22Rv1 (cell line): Measurements from ENCODE around the gene ARFGAP3.
"Not testable (repeated sequence)": the region's sequence is repeated elsewhere in the genome, so short reads cannot be mapped to it uniquely, and the experiment has no call there.

Experiments used
- H3K27ac ChIP-seq: fragments of 450-650 bp; 2 replicates; pipeline ENCODE4 v1.5.1; 2017
- CTCF ChIP-seq: fragments of 450-650 bp; IDR thresholded peaks from 2 replicates; pipeline ENCODE4 v1.5.1; 2017; ENCODE audit warnings: mild to moderate bottlenecking
- ZFX ChIP-seq: fragments of 450-650 bp; IDR thresholded peaks from 2 replicates; pipeline ENCODE4 v1.6.1; 2017; ENCODE audit warnings: antibody characterized with exemption, borderline replicate concordance

Gene ARFGAP3

DNA sequence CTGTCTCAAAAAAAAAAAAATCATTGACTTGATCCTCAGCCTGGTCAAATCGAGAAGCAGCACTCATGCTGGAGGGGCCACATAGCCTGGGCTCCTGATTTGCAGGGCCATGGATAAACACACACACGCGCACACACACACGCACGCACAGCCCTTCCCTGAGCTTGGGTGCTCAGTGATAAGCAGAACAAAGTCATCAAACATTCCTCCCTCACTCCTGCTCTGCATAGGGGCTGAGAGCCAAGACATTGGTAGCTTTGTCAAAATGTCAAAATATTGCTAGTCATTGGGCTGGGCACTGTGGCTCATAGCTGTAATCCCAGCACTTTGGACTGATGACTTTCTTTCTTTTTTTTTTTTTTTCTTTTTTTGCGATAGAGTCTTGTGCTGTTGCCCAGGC lies 102.4 kb downstream of the ARFGAP3 start:
- H3K27ac ChIP-seq, result no peak overlapping the region

DNA sequence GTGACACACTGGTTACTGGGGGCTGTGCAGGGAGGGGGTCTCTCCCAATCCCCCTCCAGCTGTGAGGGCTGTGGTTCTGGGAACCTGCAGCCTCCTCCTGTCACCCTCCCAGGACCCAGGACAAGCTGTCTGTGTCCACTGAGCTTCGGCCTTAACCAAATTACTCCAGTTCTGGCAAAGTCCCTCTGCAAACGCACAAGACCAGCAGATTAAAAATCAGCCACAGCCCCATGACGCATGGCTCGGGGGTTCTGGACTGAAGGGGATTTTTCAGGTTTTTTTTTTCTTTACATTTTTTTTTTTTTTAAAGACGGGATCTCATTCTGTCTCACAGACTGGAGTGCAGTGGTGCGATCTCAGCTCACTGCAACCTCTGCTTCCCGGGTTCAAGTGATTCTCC lies 104.2 kb downstream of the ARFGAP3 start:
- no peak overlapping the region for H3K27ac ChIP-seq
- TF ChIP-seq CTCF (no peak), ZFX (no peak)

More for the DNA sequence above, 102.4 kb downstream of the ARFGAP3 start:
- TF ChIP-seq CTCF, result no peak
- no peak for TF ChIP-seq ZFX

- TF ChIP-seq CTCF, result no peak
- no peak for TF ChIP-seq ZFX
- no peak overlapping the region for H3K27ac ChIP-seq
These were observed 104.8 kb downstream of the ARFGAP3 start for GRCh38 chr22:42752230-42752746.

DNA sequence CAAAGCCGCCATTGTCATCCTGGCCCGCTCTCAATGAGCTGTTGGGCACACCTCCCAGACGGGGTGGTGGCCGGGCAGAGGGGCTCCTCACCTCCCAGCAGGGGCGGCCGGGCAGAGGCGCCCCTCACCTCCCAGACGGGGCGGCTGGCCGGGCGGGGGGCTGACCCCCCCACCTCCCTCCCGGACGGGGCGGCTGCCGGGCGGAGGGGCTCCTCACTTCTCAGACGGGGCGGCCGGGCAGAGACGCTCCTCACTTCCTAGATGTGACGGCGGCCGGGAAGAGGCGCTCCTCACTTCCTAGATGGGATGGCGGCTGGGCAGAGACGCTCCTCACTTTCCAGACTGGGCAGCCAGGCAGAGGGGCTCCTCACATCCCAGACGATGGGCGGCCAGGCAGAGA lies 106.7 kb downstream of the ARFGAP3 start:
- not testable (repeated sequence) for H3K27ac ChIP-seq

DNA sequence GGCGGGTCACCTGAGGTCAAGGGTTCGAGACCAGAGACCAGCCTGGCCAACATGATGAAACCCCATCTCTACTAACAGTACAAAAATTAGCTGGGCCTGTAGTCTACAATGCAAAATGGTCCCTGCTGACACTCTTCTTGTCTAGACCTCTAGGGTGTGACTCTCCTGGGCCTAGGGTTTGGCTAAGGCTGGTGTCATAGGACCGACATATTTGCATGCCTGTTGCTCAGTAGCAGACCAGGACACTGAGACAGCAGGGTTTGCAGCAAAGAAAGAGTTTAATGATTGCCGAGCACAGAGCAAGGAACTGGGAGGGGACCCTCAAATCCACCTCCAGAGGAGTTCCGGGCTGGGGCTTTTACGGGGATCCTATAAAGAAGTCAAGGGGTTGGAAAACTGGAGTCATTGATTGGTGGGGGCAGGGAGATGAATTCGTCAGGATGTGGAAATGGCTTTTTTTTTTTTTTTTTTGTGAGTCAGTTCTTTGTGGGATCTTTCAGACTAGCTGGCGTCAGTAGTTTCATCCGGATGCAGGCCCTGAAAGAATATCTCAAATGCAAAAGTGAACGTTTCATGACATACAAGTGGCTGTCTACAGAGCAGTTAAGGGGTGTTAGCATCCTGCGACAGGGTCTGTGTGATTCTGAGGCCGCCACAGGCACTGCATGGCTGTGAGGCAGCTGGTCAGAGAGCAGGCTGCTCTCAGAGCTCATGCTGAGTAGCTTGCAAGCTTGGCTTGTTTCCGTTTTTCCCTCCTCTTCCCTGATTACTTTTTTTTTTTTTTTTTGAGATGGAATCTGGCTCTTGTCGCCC lies 109.2 kb downstream of the ARFGAP3 start:
- TF ChIP-seq ZFX (no peak), CTCF (no peak)
- no peak overlapping the region for H3K27ac ChIP-seq
